NCI-H2081 (cell line): ENCODE measurements around the gene HABP2.

Experiments used
- DNase-seq, 2 experiments: peaks; one replicate each; lab custom pipeline; 2025; lab: John Stamatoyannopoulos, UW

HABP2 gene

GRCh38 chr10:113557903-113558321, 5.1 kb downstream of the HABP2 start:
- no peak for DNase-seq

- no peak for DNase-seq
Measured at GRCh38 chr10:113560071-113560470, 7.2 kb downstream of the HABP2 start.

- DNase-seq, result no peak
Measured at GRCh38 chr10:113561214-113561613, 8.4 kb downstream of the HABP2 start.

- no peak for DNase-seq
Measured at GRCh38 chr10:113562069-113562468, 9.2 kb downstream of the HABP2 start.

- DNase-seq, result no peak
Measured at GRCh38 chr10:113562704-113563103, 9.9 kb downstream of the HABP2 start.

GRCh38 chr10:113563306-113564088, 10.6 kb downstream of the HABP2 start:
- DNase-seq, result peak; percentile 51 to 75

- no peak for DNase-seq
Measured at GRCh38 chr10:113565364-113565763, 12.5 kb downstream of the HABP2 start.

GRCh38 chr10:113566888-113567287, 14.0 kb downstream of the HABP2 start:
- peak in 1 of 2 experiments; percentile 72 for DNase-seq

- no peak for DNase-seq
Measured at GRCh38 chr10:113569576-113569975, 16.7 kb downstream of the HABP2 start.

GRCh38 chr10:113572520-113573290, 19.9 kb downstream of the HABP2 start:
- no peak for DNase-seq

GRCh38 chr10:113573368-113573767, 20.5 kb downstream of the HABP2 start:
- DNase-seq, result no peak

- DNase-seq, result no peak
Measured at GRCh38 chr10:113576852-113577251, 24.0 kb downstream of the HABP2 start.

GRCh38 chr10:113578773-113579172, 25.9 kb downstream of the HABP2 start:
- no peak for DNase-seq

- DNase-seq, result no peak
Measured at GRCh38 chr10:113581092-113581491, 28.2 kb downstream of the HABP2 start.

GRCh38 chr10:113583571-113583970, 30.7 kb downstream of the HABP2 start:
- no peak for DNase-seq

GRCh38 chr10:113585949-113586348, 33.1 kb downstream of the HABP2 start:
- DNase-seq, result no peak

GRCh38 chr10:113589201-113589770, 36.4 kb downstream of the HABP2 start:
- DNase-seq, result no peak

- no peak for DNase-seq
Measured at GRCh38 chr10:113590581-113590980, 37.7 kb downstream of the HABP2 start.

- DNase-seq, result no peak
Measured at GRCh38 chr10:113592380-113592779, 39.5 kb downstream of the HABP2 start.

- DNase-seq, result no peak
Measured at GRCh38 chr10:113594652-113595051, 41.8 kb downstream of the HABP2 start.

GRCh38 chr10:113600569-113600968, 47.7 kb downstream of the HABP2 start:
- DNase-seq, result no peak

GRCh38 chr10:113603057-113603777, 50.4 kb downstream of the HABP2 start:
- DNase-seq, result no peak
